Ishikawa (cell line): ENCODE measurements around the gene TBCC.

Experiments
- CEBPB ChIP-seq: IDR thresholded peaks from 2 replicates; pipeline ENCODE4 v1.6.1; 2012
- CREB1 ChIP-seq: IDR thresholded peaks from 2 replicates; pipeline ENCODE4 v1.6.1; 2012; ENCODE audit warnings: low read depth
- EGR1 ChIP-seq: IDR thresholded peaks from 2 replicates; pipeline ENCODE4 v1.6.1; 2012
- EP300 ChIP-seq: IDR thresholded peaks from 2 replicates; pipeline ENCODE4 v1.6.1; 2012; ENCODE audit warnings: borderline replicate concordance
- NFIC ChIP-seq: IDR thresholded peaks from 2 replicates; pipeline ENCODE4 v1.6.1; 2012
- RAD21 ChIP-seq: IDR thresholded peaks from 2 replicates; pipeline ENCODE4 v1.6.1; 2012; ENCODE audit warnings: low read depth
- TAF1 ChIP-seq: IDR thresholded peaks from 2 replicates; pipeline ENCODE4 v1.6.1; 2012; ENCODE audit warnings: low read depth, mild to moderate bottlenecking
- TCF12 ChIP-seq: IDR thresholded peaks from 2 replicates; pipeline ENCODE4 v1.6.1; 2012; ENCODE audit warnings: low read depth
- TEAD4 ChIP-seq: IDR thresholded peaks from 2 replicates; pipeline ENCODE4 v1.6.1; 2012
- YY1 ChIP-seq: IDR thresholded peaks from 2 replicates; pipeline ENCODE4 v1.6.1; 2012; ENCODE audit warnings: low read depth
- ZBTB7A ChIP-seq: IDR thresholded peaks from 2 replicates; pipeline ENCODE4 v1.6.1; 2012; ENCODE audit warnings: low read depth
- TF ChIP-seq, protein P1 (sequence below): IDR thresholded peaks from 2 replicates; pipeline ENCODE4 v1.6.1; 2012
- TF ChIP-seq, protein P2 (sequence below): IDR thresholded peaks from 2 replicates; pipeline ENCODE4 v1.6.1; 2012; ENCODE audit warnings: low read depth, mild to moderate bottlenecking
- TF ChIP-seq, protein P3 (sequence below): IDR thresholded peaks from 2 replicates; pipeline ENCODE4 v1.6.1; 2012

DNA sequence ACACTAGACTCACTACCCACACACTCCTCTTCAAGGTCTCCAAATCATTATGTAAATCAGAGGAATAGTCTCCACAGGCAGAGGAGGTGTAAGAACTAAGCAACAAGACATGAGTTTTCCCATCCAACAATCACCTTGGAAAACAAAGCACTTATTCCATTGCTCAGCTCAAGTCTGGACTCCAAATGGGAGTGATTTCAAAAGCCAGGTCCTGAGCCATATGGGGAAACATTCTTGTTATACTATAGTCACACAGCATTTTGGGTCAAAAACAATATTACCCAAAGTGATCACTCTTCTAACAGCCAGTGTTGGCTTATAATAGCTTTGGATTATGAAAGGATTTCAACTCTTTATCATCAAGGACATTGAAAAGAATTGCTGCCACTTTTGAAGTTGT, 19.9 kb downstream of the TBCC start:
- TF ChIP-seq RAD21 (no peak), TCF12 (no peak), CREB1 (no peak), YY1 (no peak), TAF1 (no peak), EP300 (no peak), EGR1 (no peak), TEAD4 (no peak), NFIC (no peak), CEBPB (no peak), ZBTB7A (no peak)
- TF ChIP-seq, protein P1, sequence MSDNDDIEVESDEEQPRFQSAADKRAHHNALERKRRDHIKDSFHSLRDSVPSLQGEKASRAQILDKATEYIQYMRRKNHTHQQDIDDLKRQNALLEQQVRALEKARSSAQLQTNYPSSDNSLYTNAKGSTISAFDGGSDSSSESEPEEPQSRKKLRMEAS: no peak
- TF ChIP-seq, protein P2, sequence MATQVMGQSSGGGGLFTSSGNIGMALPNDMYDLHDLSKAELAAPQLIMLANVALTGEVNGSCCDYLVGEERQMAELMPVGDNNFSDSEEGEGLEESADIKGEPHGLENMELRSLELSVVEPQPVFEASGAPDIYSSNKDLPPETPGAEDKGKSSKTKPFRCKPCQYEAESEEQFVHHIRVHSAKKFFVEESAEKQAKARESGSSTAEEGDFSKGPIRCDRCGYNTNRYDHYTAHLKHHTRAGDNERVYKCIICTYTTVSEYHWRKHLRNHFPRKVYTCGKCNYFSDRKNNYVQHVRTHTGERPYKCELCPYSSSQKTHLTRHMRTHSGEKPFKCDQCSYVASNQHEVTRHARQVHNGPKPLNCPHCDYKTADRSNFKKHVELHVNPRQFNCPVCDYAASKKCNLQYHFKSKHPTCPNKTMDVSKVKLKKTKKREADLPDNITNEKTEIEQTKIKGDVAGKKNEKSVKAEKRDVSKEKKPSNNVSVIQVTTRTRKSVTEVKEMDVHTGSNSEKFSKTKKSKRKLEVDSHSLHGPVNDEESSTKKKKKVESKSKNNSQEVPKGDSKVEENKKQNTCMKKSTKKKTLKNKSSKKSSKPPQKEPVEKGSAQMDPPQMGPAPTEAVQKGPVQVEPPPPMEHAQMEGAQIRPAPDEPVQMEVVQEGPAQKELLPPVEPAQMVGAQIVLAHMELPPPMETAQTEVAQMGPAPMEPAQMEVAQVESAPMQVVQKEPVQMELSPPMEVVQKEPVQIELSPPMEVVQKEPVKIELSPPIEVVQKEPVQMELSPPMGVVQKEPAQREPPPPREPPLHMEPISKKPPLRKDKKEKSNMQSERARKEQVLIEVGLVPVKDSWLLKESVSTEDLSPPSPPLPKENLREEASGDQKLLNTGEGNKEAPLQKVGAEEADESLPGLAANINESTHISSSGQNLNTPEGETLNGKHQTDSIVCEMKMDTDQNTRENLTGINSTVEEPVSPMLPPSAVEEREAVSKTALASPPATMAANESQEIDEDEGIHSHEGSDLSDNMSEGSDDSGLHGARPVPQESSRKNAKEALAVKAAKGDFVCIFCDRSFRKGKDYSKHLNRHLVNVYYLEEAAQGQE: no peak
- TF ChIP-seq, protein P3, sequence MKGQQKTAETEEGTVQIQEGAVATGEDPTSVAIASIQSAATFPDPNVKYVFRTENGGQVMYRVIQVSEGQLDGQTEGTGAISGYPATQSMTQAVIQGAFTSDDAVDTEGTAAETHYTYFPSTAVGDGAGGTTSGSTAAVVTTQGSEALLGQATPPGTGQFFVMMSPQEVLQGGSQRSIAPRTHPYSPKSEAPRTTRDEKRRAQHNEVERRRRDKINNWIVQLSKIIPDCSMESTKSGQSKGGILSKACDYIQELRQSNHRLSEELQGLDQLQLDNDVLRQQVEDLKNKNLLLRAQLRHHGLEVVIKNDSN: no peak
